Measurements from ENCODE around the gene UCP1. TPM values are rescaled to one million over a fixed set of nuclear protein-coding genes. Genes with fewer than 3 reads are reported as not detected.
"Not testable (repeated sequence)": the region's sequence is repeated elsewhere in the genome, so short reads cannot be mapped to it uniquely, and the experiment has no call there.

The UCP1 gene
- total and polyA plus RNA-seq, 5 experiments from 2014 or later: not detected

DNA sequence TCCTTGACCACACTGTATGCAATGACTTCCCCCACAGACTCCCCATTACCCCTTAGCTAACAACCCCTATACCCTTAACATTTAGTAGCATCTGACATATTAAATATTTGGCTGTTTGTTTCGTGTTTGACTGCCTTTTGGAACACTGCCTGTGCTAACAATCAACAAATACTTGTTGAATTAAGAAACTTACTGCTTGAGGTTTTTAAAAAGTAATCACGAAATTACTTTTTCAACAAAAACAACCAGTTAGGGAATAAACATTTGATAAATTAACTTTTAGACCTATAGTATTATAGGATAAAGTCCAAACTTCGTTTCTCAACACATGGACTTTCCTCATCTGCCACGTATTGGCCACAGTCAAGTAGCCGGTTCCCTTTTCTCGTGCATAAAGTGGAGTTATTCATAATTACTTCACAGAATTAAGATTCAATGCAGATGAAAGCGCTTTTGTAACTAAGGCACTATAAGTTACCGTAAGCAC lies 45.3 kb downstream of the UCP1 start:
- Mint-ChIP-seq H3K4me1 (peaks cover 7 to 36% (median 28%) of the 10 kb centered on the region in 4 donors), H3K36me3 (peaks cover 3 to 16% (median 12%) of the 10 kb centered on the region in 3 donors), H3K9me3 (no peaks in the 10 kb centered on the region), H3K27ac (peak overlapping the region; percentile 18 to 94 (median 90)), H3K4me3 (peak overlapping the region; percentile 83 to 93 (median 86)), H3K27me3 (no peaks in the 10 kb centered on the region)
- POLR2A ChIA-PET: interaction anchor here (0.7 to 2.5 kb wide), 6 partner anchors 14 to 373 kb away, joined by 3 to 28 read pairs (median 4); partner anchors contain the start of gene SCOC
- DNase-seq: peak in 1 of 10 donors; percentile 4
- ATAC-seq: no peak

DNA sequence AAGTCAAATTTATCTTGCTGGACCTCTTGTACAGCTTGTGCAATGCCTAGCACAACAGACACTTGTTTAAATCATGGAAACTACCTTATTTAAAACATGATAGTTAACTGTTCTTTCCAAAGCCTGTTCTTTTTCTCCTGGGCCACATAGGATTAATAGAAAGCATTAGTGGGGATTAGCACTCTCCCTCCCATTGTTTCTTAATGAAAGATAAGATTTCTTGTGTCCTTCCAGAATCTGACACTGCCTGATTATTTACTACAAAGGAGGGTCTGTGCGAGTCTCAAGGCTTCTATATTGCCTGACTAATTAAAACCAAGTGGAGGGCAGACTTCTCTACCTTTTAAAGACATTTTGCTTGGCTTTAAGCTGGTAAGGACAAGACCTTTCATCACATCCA lies 53.3 kb downstream of the UCP1 start:
- POLR2A ChIA-PET: no interaction called here
- Mint-ChIP-seq H3K4me1 (no peaks in the 10 kb centered on the region), H3K9me3 (peaks cover 0 to 2% (median 0%) of the 10 kb centered on the region in 9 donors), H3K36me3 (peaks cover 0 to 5% (median 0%) of the 10 kb centered on the region in 3 donors), H3K27ac (no peak overlapping the region), H3K27me3 (peaks cover 10 to 31% (median 18%) of the 10 kb centered on the region in 5 donors), H3K4me3 (no peak overlapping the region)
- no peak for ATAC-seq
- no peak for DNase-seq

DNA sequence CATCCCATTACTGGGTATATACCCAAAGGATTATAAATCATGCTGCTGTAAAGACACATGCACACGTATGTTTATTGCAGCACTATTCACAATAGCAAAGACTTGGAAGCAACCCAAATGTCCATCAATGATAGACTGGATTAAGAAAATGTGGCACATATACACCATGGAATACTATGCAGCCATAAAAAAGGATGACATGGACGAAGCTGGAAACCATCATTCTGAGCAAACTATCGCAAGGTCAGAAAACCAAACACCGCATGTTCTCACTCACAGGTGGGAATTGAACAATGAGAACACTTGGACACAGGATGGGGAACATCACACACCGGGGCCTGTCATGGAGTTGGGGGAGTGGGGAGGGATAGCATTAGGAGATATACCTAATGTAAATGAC lies 55.0 kb downstream of the UCP1 start:
- H3K27ac Mint-ChIP-seq, H3K9me3 Mint-ChIP-seq, H3K4me1 Mint-ChIP-seq, POLR2A ChIA-PET, H3K4me3 Mint-ChIP-seq, ATAC-seq, DNase-seq: not testable (repeated sequence)
- Mint-ChIP-seq H3K36me3 (peaks cover 0 to 12% (median 2%) of the 10 kb centered on the region in 3 donors), H3K27me3 (peaks cover 25 to 48% (median 31%) of the 10 kb centered on the region in 5 donors)

Other genes with a start within 250 kb of the UCP1 start
- gene SCOC, start 195.3 kb downstream of the UCP1 start, total RNA-seq: 10 to 100 TPM; 26.3 to 32.6 TPM
- gene SCOC, start 195.3 kb downstream of the UCP1 start, polyA plus RNA-seq: 10 to 100 TPM; 38.2 to 50.9 (median 38.2) TPM
- gene CLGN, start 141.3 kb downstream of the UCP1 start, total RNA-seq: not detected
- gene CLGN, start 141.3 kb downstream of the UCP1 start, polyA plus RNA-seq: under 1 TPM in 1 of 3 donors, not detected in 2; 0.11 TPM
- gene MGAT4D, start 70.7 kb downstream of the UCP1 start, total RNA-seq: not detected
- not detected for gene MGAT4D, start 70.7 kb downstream of the UCP1 start, polyA plus RNA-seq
- gene ELMOD2, start 44.8 kb downstream of the UCP1 start, total RNA-seq: 10 to 100 TPM; 26.9 to 28.1 TPM
- 1 to 10 TPM; 5.2 to 9.1 (median 5.8) TPM for gene ELMOD2, start 44.8 kb downstream of the UCP1 start, polyA plus RNA-seq
- 1 to 10 TPM; 3.8 to 4.1 TPM for gene TBC1D9, start 187.4 kb upstream of the UCP1 start, total RNA-seq
- under 1 TPM in 1 of 3 donors, not detected in 2; 0.12 TPM for gene TBC1D9, start 187.4 kb upstream of the UCP1 start, polyA plus RNA-seq